GM12872 (cell line): Measurements from ENCODE around the gene RFLNA.

ENCODE experiments used
- CTCF ChIP-seq: IDR thresholded peaks from 3 replicates; pipeline ENCODE4 v1.5.1; 2011; ENCODE audit warnings: low read depth, mild to moderate bottlenecking, low read length, moderate library complexity; ENCODE audit not compliant: insufficient read depth

RFLNA gene

GRCh38 chr12:124323771-124324530 is 29.1 kb downstream of the RFLNA start:
- no peak for TF ChIP-seq CTCF

GRCh38 chr12:124324803-124325705 is 30.2 kb downstream of the RFLNA start:
- TF ChIP-seq CTCF: no peak

- no peak for TF ChIP-seq CTCF
Measured at GRCh38 chr12:124326104-124326503, 31.2 kb downstream of the RFLNA start.

- TF ChIP-seq CTCF: no peak
Measured at GRCh38 chr12:124326871-124327270, 32.0 kb downstream of the RFLNA start.

GRCh38 chr12:124327362-124328043 is 32.6 kb downstream of the RFLNA start:
- TF ChIP-seq CTCF: no peak

- TF ChIP-seq CTCF: no peak
Measured at GRCh38 chr12:124328116-124328515, 33.2 kb downstream of the RFLNA start.

GRCh38 chr12:124328636-124329035 is 33.7 kb downstream of the RFLNA start:
- no peak for TF ChIP-seq CTCF
